ENCODE results near the gene KLHL3. TPM values are rescaled to one million over a fixed set of nuclear protein-coding genes. Genes with fewer than 3 reads are reported as not detected.

KLHL3 gene
- total RNA-seq, 2 experiments from 2014 or later = 3.6 to 4.0 TPM

- ChIA-PET CTCF (no interaction called here), POLR2A (no interaction called here)
These were observed 132.0 kb downstream of the KLHL3 start for GRCh38 chr5:137603891-137604290.

- CTCF ChIA-PET = no interaction called here
These were observed 132.5 kb downstream of the KLHL3 start for GRCh38 chr5:137603356-137603755.

DNA sequence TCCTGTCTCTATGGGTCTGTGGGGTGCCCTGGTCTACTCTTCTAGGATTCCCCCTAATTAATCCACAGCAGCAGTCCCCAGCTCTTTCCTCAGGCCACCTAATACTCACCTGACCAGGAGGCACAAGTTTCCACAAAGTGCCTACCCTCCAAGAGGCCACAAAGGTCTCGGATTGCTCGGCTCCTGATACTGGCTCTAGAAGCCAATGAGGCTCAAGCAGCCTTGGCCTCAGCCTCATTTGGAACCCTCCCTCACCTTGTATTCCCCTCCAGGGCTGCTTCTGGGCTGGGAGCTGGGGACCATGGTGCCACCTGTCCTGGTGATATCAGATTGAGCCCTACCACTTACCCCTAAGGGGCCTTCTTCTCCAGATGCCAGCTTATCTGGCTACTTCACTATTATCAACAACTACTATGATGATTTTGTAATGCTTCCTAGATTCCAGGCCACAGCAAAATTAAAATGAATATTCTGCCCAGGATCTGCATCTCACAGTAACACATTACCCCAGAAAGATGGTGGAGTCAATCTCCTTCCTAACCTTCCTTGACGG is 133.1 kb downstream of the KLHL3 start:
- CTCF ChIA-PET = no interaction called here
- POLR2A ChIA-PET = no interaction called here

More at GRCh38 chr5:137603356-137603755, 132.5 kb downstream of the KLHL3 start:
- POLR2A ChIA-PET = no interaction called here

GRCh38 chr5:137600721-137601360 is 135.0 kb downstream of the KLHL3 start:
- CTCF ChIA-PET = no interaction called here
- POLR2A ChIA-PET = no interaction called here

DNA sequence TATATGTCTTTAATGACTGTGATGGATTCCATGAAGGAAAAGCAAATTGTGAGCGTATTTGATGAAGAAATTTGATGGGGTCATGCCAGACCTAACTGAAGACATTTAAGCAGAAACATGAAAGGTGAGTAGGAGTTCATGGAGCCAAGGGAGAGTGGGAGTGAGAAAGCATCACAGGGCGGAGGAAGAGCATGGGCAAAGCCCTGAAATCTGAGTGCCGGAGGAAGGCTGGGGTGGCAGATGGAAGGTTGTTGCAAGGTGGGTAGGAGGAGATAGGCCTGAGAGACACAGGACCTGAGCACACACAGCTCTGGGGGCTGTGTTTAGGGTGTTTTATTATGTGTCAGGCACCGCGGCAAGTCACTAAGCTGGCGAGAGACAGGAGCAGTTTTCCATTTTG is 136.4 kb downstream of the KLHL3 start:
- ChIA-PET POLR2A (no interaction called here), CTCF (no interaction called here)

GRCh38 chr5:137598399-137598798 is 137.5 kb downstream of the KLHL3 start:
- ChIA-PET CTCF (no interaction called here), POLR2A (no interaction called here)

DNA sequence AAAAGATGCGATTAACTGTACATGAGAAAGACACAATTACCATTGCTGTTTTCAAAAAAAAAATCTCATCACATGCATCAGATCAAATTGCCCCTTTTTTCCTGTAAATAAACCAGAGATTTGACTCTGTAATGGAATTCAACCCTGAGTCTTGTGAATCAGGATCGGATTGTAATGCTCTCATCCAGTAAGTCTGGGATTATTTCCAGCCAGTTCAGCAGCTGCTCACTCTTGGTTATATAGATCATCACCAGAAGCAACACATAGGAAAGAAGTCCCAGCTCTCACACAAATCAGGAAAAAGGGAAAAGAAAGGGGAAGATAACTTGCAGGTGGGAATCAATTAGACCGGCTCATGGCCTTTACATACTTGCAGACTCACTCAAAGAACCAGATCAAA is 138.9 kb downstream of the KLHL3 start:
- POLR2A ChIA-PET = no interaction called here
- CTCF ChIA-PET = no interaction called here

GRCh38 chr5:137595396-137596079 is 140.4 kb downstream of the KLHL3 start:
- POLR2A ChIA-PET = no interaction called here
- CTCF ChIA-PET = no interaction called here

DNA sequence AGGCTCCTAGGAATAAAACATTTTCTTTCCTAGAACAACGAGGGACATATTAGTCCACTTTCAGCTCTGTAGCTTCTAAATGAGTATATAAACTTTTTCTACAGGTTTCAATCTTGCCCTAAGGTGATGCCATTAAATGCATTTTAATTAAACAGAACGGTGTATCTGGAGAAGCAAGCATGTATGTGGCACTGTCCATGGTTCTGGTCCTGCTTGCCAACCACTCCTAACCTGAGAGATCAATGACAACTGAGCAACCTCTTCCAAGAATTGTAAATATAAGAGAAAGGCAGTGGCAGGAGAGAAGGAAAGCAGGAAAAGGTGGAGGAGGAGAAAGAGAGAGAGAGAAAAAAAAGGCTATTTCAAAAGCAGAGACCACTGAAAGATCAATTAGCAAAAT is 141.2 kb downstream of the KLHL3 start:
- ChIA-PET CTCF (no interaction called here), POLR2A (no interaction called here)

DNA sequence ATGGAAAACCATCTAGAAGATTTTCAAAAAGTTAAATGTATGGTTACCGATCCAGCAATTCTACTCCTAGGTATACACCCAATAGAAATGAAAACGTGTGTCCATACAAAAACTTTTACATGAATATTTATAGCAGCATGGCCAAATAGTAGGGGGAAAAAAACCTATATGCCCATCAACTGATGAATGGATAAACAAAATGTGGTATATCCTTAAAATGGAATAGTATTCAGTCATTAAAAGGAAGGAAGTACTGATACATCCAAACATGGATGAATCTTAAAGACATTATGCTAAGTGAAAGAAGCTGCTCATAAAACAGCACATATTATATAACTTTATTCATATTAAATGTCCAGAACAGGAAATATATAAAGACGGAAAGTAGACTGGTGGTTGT is 143.6 kb downstream of the KLHL3 start:
- POLR2A ChIA-PET = no interaction called here
- CTCF ChIA-PET = no interaction called here

GRCh38 chr5:137589185-137589584 is 146.7 kb downstream of the KLHL3 start:
- ChIA-PET CTCF (no interaction called here), POLR2A (no interaction called here)

DNA sequence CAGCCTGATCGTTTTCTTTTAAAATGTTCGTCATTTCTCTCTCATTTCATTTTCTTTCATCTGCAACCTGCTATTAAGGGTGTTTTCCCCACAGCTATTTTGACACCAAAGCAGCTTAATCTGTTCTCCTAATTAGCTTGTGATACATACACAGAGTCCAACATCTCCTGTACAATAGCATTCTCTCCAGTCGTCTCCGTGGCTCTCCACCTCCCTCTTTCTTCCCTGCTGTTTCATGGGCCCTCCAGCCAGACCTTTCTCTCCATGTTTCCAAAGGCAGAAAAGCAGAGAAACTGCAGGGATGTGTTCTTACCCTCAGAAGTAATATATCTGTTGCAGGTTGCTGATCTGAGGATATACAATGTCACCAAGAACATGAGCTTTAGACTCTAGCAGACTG is 148.0 kb downstream of the KLHL3 start:
- ChIA-PET POLR2A (no interaction called here), CTCF (no interaction called here)

GRCh38 chr5:137584262-137584661 is 151.6 kb downstream of the KLHL3 start:
- CTCF ChIA-PET = no interaction called here
- POLR2A ChIA-PET = no interaction called here

GRCh38 chr5:137583129-137583528 is 152.8 kb downstream of the KLHL3 start:
- ChIA-PET CTCF (no interaction called here), POLR2A (no interaction called here)

DNA sequence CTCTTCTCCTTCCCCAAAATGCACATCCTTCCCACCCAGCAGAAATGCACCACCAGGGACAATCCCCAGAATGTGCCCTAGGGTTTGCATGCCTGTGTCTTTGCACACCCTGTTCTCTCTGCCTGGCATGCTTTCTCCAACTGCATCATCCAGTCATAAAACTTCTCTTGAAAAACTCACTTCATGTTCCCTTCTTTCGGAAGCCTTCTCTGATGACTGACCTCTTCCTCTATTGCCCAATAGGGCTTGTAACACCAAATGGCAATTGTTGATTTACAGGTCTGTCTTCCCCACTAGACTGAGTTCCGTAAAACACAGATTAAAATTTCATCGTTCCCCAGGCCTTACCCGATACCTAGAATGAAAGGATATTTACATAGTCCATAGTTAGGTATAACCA is 153.7 kb downstream of the KLHL3 start:
- POLR2A ChIA-PET = no interaction called here

DNA sequence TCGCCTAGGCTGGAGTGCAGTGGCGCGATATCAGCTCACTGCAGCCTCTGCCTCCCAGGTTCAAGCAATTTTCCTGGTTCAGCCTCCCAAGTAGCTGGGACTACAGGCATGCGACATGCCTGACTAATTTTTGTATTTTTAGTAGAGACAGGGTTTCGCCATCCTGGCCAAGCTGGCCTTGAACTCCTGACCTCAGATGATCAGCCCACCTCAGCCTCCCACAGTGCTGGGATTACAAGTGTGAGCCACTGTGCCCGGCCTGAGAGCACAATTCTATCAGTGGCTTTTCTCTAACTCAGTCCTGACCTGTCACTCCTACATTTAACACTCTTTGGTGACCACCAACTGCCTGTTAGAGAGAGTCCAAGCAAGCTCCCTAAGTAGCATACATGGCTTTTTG is 154.1 kb downstream of the KLHL3 start:
- ChIA-PET CTCF (no interaction called here), POLR2A (no interaction called here)

More for the DNA sequence above, 153.7 kb downstream of the KLHL3 start:
- CTCF ChIA-PET = no interaction called here

GRCh38 chr5:137580030-137580429 is 155.9 kb downstream of the KLHL3 start:
- CTCF ChIA-PET = no interaction called here
- POLR2A ChIA-PET = no interaction called here

DNA sequence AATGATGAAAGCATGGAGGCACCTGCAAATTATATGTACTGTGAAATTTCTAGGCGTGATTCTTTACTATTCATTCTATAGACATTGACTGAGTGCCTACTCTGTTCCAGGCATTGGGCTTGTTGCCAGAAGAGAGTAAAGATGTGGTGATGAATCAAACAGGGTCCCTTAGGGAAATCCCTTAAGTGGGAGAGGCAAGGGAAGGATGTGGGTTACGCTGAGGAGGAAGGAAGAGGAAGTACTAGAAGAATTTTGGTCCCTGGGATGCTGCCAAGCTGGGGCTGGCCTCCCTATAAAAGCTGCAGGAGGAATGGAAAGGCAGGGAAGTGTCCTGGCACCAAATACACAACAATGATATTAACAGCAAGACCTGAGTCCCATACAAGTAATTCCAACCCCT is 160.0 kb downstream of the KLHL3 start:
- ChIA-PET CTCF (no interaction called here), POLR2A (no interaction called here)

DNA sequence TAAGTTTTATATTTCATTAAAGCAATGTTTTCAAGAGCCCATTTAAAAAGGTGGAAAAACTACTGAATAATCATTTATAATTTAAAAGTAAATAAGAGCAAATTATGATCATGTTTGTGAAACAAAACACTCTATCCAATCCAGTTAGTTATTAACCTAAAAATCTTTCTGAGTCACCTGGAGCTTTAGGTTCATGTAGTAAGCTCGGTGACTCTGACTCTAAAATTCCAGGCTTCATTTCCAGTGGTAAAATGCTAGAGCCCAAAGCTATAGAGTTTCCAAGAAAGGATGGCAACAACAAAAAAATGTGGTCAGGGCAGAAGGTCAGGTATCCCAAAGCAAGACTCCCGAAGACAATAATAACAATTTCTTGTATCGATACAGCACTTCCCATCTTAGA is 160.7 kb downstream of the KLHL3 start:
- ChIA-PET POLR2A (no interaction called here), CTCF (no interaction called here)

DNA sequence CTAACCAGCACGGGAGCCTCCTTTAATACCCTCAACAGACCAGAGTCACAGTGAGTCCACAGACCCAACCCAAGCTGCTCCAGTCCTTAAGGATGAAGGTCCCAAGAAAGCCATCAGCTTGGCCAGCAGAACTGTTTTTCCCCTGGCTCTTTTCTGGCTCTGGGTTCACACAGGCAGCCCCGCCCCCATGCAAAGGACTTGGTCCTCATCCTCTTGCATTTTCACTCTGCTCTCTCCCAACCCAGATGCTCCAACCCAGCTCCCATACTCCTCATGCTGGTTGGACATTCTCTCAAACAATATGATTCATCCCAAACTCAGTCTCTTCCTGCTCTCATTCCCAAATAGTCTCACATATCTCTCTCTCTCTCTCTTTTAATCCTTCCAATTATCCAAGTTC is 162.5 kb downstream of the KLHL3 start:
- POLR2A ChIA-PET = no interaction called here
- CTCF ChIA-PET = no interaction called here

DNA sequence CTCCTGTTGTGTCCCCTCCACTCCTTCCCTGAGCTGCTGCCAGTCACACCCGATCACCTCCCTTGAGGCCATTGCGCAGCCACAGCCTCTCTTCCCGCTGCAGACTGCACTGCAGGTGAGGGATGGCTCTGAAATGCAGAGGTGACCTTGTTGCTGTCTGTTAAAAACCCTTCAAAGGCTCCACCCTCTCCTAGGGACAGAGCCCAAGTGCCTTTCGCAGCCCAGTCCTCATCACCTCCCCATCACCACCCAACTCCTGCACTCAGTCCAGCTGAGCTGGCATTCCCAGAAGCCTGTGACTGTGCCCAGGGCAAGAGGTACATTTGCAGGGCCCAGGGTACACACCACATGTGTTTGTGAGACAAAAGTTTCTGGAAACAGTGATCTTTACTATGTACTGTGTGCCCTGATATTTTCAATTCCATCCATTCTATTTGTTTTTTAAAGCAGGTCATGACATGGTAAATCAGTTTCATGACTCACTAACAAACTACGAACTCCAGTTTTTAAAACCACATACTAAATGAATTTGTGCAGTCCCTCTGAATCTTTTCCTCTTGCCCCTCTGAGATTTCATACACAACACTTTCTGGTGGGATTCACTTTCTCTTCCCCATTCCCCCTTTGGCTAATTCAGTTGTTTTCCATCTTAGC is 163.7 kb downstream of the KLHL3 start:
- POLR2A ChIA-PET = no interaction called here
- CTCF ChIA-PET = no interaction called here

DNA sequence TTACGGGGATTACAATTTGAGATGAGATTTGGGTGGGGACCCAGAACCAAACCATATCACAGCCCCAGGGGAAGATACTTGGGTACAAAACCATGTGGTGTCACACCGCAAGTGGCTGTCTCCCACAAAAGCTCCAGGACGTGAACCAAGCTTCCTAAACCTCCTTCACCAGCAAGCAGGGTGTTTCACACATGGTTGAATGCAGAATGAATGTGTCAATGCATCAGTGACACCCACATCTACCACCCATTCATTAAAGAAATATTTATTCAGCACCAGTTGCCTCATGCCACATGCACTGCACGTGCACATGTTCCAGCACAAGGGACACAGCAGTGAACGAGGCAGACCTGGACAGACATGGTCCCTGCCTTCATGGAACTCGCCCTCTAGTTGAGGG is 165.8 kb downstream of the KLHL3 start:
- CTCF ChIA-PET = no interaction called here

More for the DNA sequence above, 165.8 kb downstream of the KLHL3 start:
- POLR2A ChIA-PET = no interaction called here
